ENCODE measurements around the gene BACE1. TPM values are rescaled to one million over a fixed set of nuclear protein-coding genes. Genes with fewer than 3 reads are reported as not detected.

Gene BACE1
- total and polyA plus RNA-seq, 2 experiments from 2014 or later, result 15.0 to 40.5 TPM

DNA sequence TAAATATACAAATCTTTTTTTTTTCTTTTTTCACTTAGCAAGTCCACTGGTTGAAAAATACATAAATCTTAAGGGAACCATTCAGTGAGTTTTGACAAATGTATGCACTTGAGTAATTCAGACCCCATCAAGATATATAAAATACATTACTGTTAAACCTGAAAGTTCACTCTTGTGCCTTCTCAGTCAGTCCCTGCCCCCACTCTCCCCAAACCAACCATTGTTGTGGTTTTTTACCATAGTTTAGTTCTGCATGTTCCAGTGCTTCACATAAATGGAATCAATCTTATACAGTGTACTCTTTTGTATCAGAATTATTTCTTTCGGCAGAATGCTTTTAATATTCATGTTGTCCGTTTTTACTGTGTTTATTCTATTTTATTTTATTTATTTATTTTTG, 57.5 kb downstream of the BACE1 start:
- Histone ChIP-seq H3K9me3 (ENCODE audit: low read depth) (no peaks in the 10 kb centered on the region), H3K4me2 (ENCODE audit: unreplicated experiment) (peak overlapping the region; percentile 39), H2AFZ (no peak overlapping the region), H3K4me3 (no peak overlapping the region), H3K36me3 (ENCODE audit: low read depth) (peaks cover 8% of the 10 kb centered on the region; the same call in 1 of the 2 replicates), H3K9ac (no peak overlapping the region), H3F3A (ENCODE audit: insufficient read depth) (peaks cover 23% of the 10 kb centered on the region), H3K4me1 (ENCODE audit: insufficient read depth) (peaks cover 27% of the 10 kb centered on the region), H3K79me2 (ENCODE audit: insufficient read depth) (no peaks in the 10 kb centered on the region), H3K27ac (peak overlapping the region; percentile 54), H3K27me3 (replicated peaks; ENCODE audit: insufficient read depth) (no peaks in the 10 kb centered on the region), H3K9me2 (ENCODE audit: insufficient read depth) (no peaks in the 10 kb centered on the region), H4K20me1 (ENCODE audit: insufficient read depth) (no peaks in the 10 kb centered on the region)
- in situ Hi-C loops (cut with MboI), result no loop called here
- WGBS, 2 experiments (ENCODE audit: low coverage in 1 of 2, low lambda C conversion rate in 2 of 2, missing lambda C conversion rate in 2 of 2), result 74 to 83% methylated on average over 2 of the region's 2 CpGs
- DNase-seq, result no peak
- no peak for TF ChIP-seq EZH2 (IDR thresholded peaks at IDR 0.05; ENCODE audit: insufficient read depth, poor library complexity, severe bottlenecking)
- TF ChIP-seq EZH2phosphoT487 (IDR thresholded peaks at IDR 0.05; ENCODE audit: insufficient read depth, low read depth), result no peak

DNA sequence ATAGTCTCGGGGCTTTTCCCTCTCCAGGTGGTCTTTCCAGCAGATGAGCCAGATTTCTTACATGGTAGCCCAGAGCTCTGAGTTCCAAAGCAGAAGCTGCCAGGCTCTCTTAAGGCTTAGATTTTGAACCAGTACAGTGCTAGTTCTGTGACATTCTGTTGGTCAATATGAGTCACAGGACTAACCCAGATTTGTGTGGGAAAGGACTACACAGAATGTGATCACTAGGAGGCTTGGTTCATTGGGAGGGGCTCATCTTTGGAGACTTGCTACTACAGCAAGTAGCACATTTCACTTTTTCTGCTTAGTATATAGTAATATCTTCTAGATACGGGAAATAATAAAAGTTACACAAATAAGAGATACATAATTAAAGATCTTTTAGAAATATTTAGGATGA, 59.5 kb downstream of the BACE1 start:
- H3K27me3 ChIP-seq (replicated peaks; ENCODE audit: insufficient read depth), result no peaks in the 10 kb centered on the region
- no peak overlapping the region for H2AFZ ChIP-seq
- H3K79me2 ChIP-seq (ENCODE audit: insufficient read depth), result no peaks in the 10 kb centered on the region
- TF ChIP-seq EZH2phosphoT487 (IDR thresholded peaks at IDR 0.05; ENCODE audit: insufficient read depth, low read depth) (no peak), EZH2 (IDR thresholded peaks at IDR 0.05; ENCODE audit: insufficient read depth, poor library complexity, severe bottlenecking) (no peak)
- peaks cover 23% of the 10 kb centered on the region for H3F3A ChIP-seq (ENCODE audit: insufficient read depth)
- peak; percentile 82 for DNase-seq
- peaks cover 14% of the 10 kb centered on the region; the same call in 1 of the 2 replicates for H3K36me3 ChIP-seq (ENCODE audit: low read depth)
- H3K27ac ChIP-seq, result peak overlapping the region; percentile 32; the same call in 1 of the 2 replicates
- no peak overlapping the region for H3K9ac ChIP-seq
- H3K4me3 ChIP-seq, result no peak overlapping the region
- H3K9me3 ChIP-seq (ENCODE audit: low read depth), result no peaks in the 10 kb centered on the region
- peaks cover 27% of the 10 kb centered on the region for H3K4me1 ChIP-seq (ENCODE audit: insufficient read depth)
- no peaks in the 10 kb centered on the region for H3K9me2 ChIP-seq (ENCODE audit: insufficient read depth)
- no peaks in the 10 kb centered on the region for H4K20me1 ChIP-seq (ENCODE audit: insufficient read depth)
- in situ Hi-C loops (cut with MboI), result no loop called here
- H3K4me2 ChIP-seq (ENCODE audit: unreplicated experiment), result no peak overlapping the region
- 42 to 50% methylated on average over 2 of the region's 2 CpGs for WGBS, 2 experiments (ENCODE audit: low coverage in 1 of 2, low lambda C conversion rate in 2 of 2, missing lambda C conversion rate in 2 of 2)

DNA sequence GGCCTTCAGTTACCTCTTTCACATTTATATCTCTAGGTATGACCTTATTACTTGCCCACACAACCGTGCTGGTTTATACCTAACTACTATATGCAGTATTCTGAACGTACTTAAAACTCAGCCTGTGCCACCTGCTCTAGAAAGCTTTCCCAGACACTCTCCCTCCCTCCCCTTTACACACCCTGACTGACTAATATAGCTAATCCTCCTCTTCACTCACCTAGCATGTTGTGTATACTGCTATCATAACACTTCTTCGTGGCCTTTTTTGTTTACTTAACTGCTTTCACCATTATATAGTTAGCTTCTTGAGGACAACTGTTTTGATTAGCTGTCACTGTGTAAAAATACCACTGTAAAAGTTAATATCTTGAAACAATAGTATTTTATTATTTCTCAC, 60.1 kb downstream of the BACE1 start:
- Histone ChIP-seq H2AFZ (no peak overlapping the region), H3K9me2 (ENCODE audit: insufficient read depth) (no peaks in the 10 kb centered on the region), H3K27me3 (replicated peaks; ENCODE audit: insufficient read depth) (no peaks in the 10 kb centered on the region), H4K20me1 (ENCODE audit: insufficient read depth) (no peaks in the 10 kb centered on the region), H3K4me1 (ENCODE audit: insufficient read depth) (peaks cover 27% of the 10 kb centered on the region), H3K27ac (peak overlapping the region; percentile 32; the same call in 1 of the 2 replicates), H3K79me2 (ENCODE audit: insufficient read depth) (no peaks in the 10 kb centered on the region), H3K36me3 (ENCODE audit: low read depth) (peaks cover 12% of the 10 kb centered on the region; the same call in 1 of the 2 replicates), H3K4me2 (ENCODE audit: unreplicated experiment) (no peak overlapping the region), H3K4me3 (no peak overlapping the region), H3K9ac (no peak overlapping the region), H3K9me3 (ENCODE audit: low read depth) (no peaks in the 10 kb centered on the region), H3F3A (ENCODE audit: insufficient read depth) (peaks cover 23% of the 10 kb centered on the region)
- TF ChIP-seq EZH2 (IDR thresholded peaks at IDR 0.05; ENCODE audit: insufficient read depth, poor library complexity, severe bottlenecking) (no peak), EZH2phosphoT487 (IDR thresholded peaks at IDR 0.05; ENCODE audit: insufficient read depth, low read depth) (no peak)
- 77 to 84% methylated on average over 3 of the region's 3 CpGs for WGBS, 2 experiments (ENCODE audit: low coverage in 1 of 2, low lambda C conversion rate in 2 of 2, missing lambda C conversion rate in 2 of 2)
- DNase-seq, result no peak
- in situ Hi-C loops (cut with MboI), result no loop called here

DNA sequence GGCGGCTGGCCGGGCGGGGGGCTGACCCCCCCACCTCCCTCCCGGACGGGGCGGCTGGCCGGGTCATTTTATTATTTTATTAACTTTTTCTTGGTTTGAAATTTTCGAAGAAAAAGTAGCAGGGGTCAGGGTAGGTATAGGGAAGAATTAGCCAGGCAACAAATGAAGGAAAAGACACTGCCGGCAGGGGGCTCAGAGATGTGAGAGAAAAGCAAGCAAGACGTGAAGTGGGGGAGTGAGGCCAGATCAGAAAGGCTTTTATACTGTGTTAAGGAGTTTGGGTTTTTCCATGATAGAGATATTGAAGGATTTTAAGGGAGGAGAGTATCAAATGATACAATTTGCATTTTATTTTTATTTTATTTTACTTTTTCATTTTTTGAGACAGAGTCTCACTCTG, 64.5 kb downstream of the BACE1 start:
- TF ChIP-seq EZH2phosphoT487 (IDR thresholded peaks at IDR 0.05; ENCODE audit: insufficient read depth, low read depth) (no peak), EZH2 (IDR thresholded peaks at IDR 0.05; ENCODE audit: insufficient read depth, poor library complexity, severe bottlenecking) (no peak)
- Histone ChIP-seq H3K79me2 (ENCODE audit: insufficient read depth) (no peaks in the 10 kb centered on the region), H3K36me3 (ENCODE audit: low read depth) (peaks cover 21% of the 10 kb centered on the region), H3K9me2 (ENCODE audit: insufficient read depth) (no peaks in the 10 kb centered on the region), H3K9me3 (ENCODE audit: low read depth) (no peaks in the 10 kb centered on the region), H3K9ac (no peak overlapping the region), H3K27ac (no peak overlapping the region), H3K4me2 (ENCODE audit: unreplicated experiment) (no peak overlapping the region), H3K4me3 (no peak overlapping the region), H3K27me3 (replicated peaks; ENCODE audit: insufficient read depth) (no peaks in the 10 kb centered on the region), H3F3A (ENCODE audit: insufficient read depth) (0 out of 2 replicates have a peak, but pooled peaks cover 7% of the 10 kb centered on the region), H4K20me1 (ENCODE audit: insufficient read depth) (no peaks in the 10 kb centered on the region), H2AFZ (no peak overlapping the region), H3K4me1 (ENCODE audit: insufficient read depth) (0 out of 2 replicates have a peak, but pooled peaks cover 5% of the 10 kb centered on the region)
- WGBS, 2 experiments (ENCODE audit: low coverage in 1 of 2, low lambda C conversion rate in 2 of 2, missing lambda C conversion rate in 2 of 2), result 88 to 90% methylated on average over 3 to 10 of the region's 10 CpGs
- no peak for DNase-seq
- in situ Hi-C loops (cut with MboI), result no loop called here

DNA sequence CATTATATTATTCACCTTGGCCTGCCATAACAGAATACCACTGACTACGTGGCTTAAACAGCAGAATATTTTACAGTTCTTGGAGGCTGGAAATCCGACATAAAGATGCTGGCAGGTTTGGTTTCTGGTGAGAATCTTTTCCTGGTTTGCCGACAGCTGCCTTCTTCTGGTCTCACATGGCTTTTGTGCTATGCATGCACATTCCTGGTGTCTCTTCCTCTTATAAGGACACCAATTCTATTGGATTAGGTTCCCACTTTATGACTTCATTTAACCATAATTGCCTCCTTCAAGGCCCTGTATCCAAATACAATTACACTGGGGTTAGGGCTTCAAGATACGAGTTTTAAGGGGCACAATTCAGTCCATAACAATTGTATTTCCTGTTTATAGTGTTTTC, 66.5 kb downstream of the BACE1 start:
- DNase-seq, result no peak
- Histone ChIP-seq H3K79me2 (ENCODE audit: insufficient read depth) (no peaks in the 10 kb centered on the region), H2AFZ (no peak overlapping the region), H3K9me3 (ENCODE audit: low read depth) (no peaks in the 10 kb centered on the region), H3K4me3 (no peak overlapping the region), H3K36me3 (ENCODE audit: low read depth) (peaks cover 33% of the 10 kb centered on the region), H3K4me1 (ENCODE audit: insufficient read depth) (no peaks in the 10 kb centered on the region), H3K4me2 (ENCODE audit: unreplicated experiment) (no peak overlapping the region), H3F3A (ENCODE audit: insufficient read depth) (no peaks in the 10 kb centered on the region), H3K9me2 (ENCODE audit: insufficient read depth) (no peaks in the 10 kb centered on the region), H3K27ac (no peak overlapping the region), H3K27me3 (replicated peaks; ENCODE audit: insufficient read depth) (no peaks in the 10 kb centered on the region), H4K20me1 (ENCODE audit: insufficient read depth) (no peaks in the 10 kb centered on the region), H3K9ac (no peak overlapping the region)
- WGBS, 2 experiments (ENCODE audit: low coverage in 1 of 2, low lambda C conversion rate in 2 of 2, missing lambda C conversion rate in 2 of 2), result 96 to 97% methylated on average over 4 of the region's 4 CpGs
- TF ChIP-seq EZH2 (IDR thresholded peaks at IDR 0.05; ENCODE audit: insufficient read depth, poor library complexity, severe bottlenecking) (no peak), EZH2phosphoT487 (IDR thresholded peaks at IDR 0.05; ENCODE audit: insufficient read depth, low read depth) (no peak)
- in situ Hi-C loops (cut with MboI), result no loop called here
